ENCODE data around the gene PLXNA4. TPM values are rescaled to one million over a fixed set of nuclear protein-coding genes. Genes with fewer than 3 reads are reported as not detected.

PLXNA4 gene
- total RNA-seq, 1 experiment from 2014 or later: not detected

GRCh38 chr7:132187869-132188789 is 388.1 kb downstream of the PLXNA4 start:
- no peak overlapping the region for H3K27ac Mint-ChIP-seq (ENCODE audit: low read depth, unreplicated experiment)
- no TSS peak for BruUV-seq (replicated peaks)
- no peak for TF ChIP-seq CTCF (IDR thresholded peaks at IDR 0.05; ENCODE audit: unreplicated experiment)
- H3K36me3 Mint-ChIP-seq (ENCODE audit: insufficient read depth, unreplicated experiment): no peaks in the 10 kb centered on the region
- no peaks in the 10 kb centered on the region for H3K27me3 Mint-ChIP-seq (ENCODE audit: insufficient read depth, unreplicated experiment)
- CTCF ChIA-PET: no interaction called here
- no peak overlapping the region for H3K4me3 Mint-ChIP-seq (ENCODE audit: unreplicated experiment)
- intact Hi-C loops (cut with micrococcal nuclease): no loop called here
- DNase-seq (ENCODE audit: unreplicated experiment): no peak
- POLR2A ChIA-PET: no interaction called here
- peaks cover 12% of the 10 kb centered on the region for H3K9me3 Mint-ChIP-seq (ENCODE audit: unreplicated experiment)
- H3K4me1 Mint-ChIP-seq (ENCODE audit: insufficient read depth, unreplicated experiment): no peaks in the 10 kb centered on the region

GRCh38 chr7:132187391-132187790 is 388.9 kb downstream of the PLXNA4 start:
- no peak for TF ChIP-seq CTCF (IDR thresholded peaks at IDR 0.05; ENCODE audit: unreplicated experiment)
- H3K4me3 Mint-ChIP-seq (ENCODE audit: unreplicated experiment): no peak overlapping the region
- peaks cover 15% of the 10 kb centered on the region for H3K9me3 Mint-ChIP-seq (ENCODE audit: unreplicated experiment)
- H3K27me3 Mint-ChIP-seq (ENCODE audit: insufficient read depth, unreplicated experiment): no peaks in the 10 kb centered on the region
- H3K36me3 Mint-ChIP-seq (ENCODE audit: insufficient read depth, unreplicated experiment): no peaks in the 10 kb centered on the region
- no peaks in the 10 kb centered on the region for H3K4me1 Mint-ChIP-seq (ENCODE audit: insufficient read depth, unreplicated experiment)
- CTCF ChIA-PET: interaction anchor here (0.5 to 0.8 kb wide), 3 partner anchors 392 to 894 kb away, joined by 3 read pairs; partner anchors contain the start of gene CHCHD3
- POLR2A ChIA-PET: no interaction called here
- intact Hi-C loops (cut with micrococcal nuclease): no loop called here
- no peak overlapping the region for H3K27ac Mint-ChIP-seq (ENCODE audit: low read depth, unreplicated experiment)
- no TSS peak for BruUV-seq (replicated peaks)
- DNase-seq (ENCODE audit: unreplicated experiment): no peak

- H3K36me3 Mint-ChIP-seq (ENCODE audit: insufficient read depth, unreplicated experiment): no peaks in the 10 kb centered on the region
- peaks cover 15% of the 10 kb centered on the region for H3K9me3 Mint-ChIP-seq (ENCODE audit: unreplicated experiment)
- no peak overlapping the region for H3K27ac Mint-ChIP-seq (ENCODE audit: low read depth, unreplicated experiment)
- H3K4me3 Mint-ChIP-seq (ENCODE audit: unreplicated experiment): no peak overlapping the region
- no TSS peak for BruUV-seq (replicated peaks)
- H3K27me3 Mint-ChIP-seq (ENCODE audit: insufficient read depth, unreplicated experiment): no peaks in the 10 kb centered on the region
- CTCF ChIA-PET: no interaction called here
- intact Hi-C loops (cut with micrococcal nuclease): no loop called here
- no peaks in the 10 kb centered on the region for H3K4me1 Mint-ChIP-seq (ENCODE audit: insufficient read depth, unreplicated experiment)
- DNase-seq (ENCODE audit: unreplicated experiment): no peak
- POLR2A ChIA-PET: no interaction called here
- TF ChIP-seq CTCF (IDR thresholded peaks at IDR 0.05; ENCODE audit: unreplicated experiment): no peak
Observed at GRCh38 chr7:132185150-132185549, 391.1 kb downstream of the PLXNA4 start.

GRCh38 chr7:132183781-132184380 is 392.4 kb downstream of the PLXNA4 start:
- H3K27me3 Mint-ChIP-seq (ENCODE audit: insufficient read depth, unreplicated experiment): no peaks in the 10 kb centered on the region
- no peaks in the 10 kb centered on the region for H3K4me1 Mint-ChIP-seq (ENCODE audit: insufficient read depth, unreplicated experiment)
- ChIA-PET POLR2A (interaction anchor here (0.6 kb wide), 1 partner anchor 337 kb away, joined by 3 read pairs; no protein-coding TSS in a partner anchor), CTCF (no interaction called here)
- no peak for DNase-seq (ENCODE audit: unreplicated experiment)
- no TSS peak for BruUV-seq (replicated peaks)
- H3K4me3 Mint-ChIP-seq (ENCODE audit: unreplicated experiment): no peak overlapping the region
- intact Hi-C loops (cut with micrococcal nuclease): no loop called here
- H3K27ac Mint-ChIP-seq (ENCODE audit: low read depth, unreplicated experiment): no peak overlapping the region
- no peaks in the 10 kb centered on the region for H3K36me3 Mint-ChIP-seq (ENCODE audit: insufficient read depth, unreplicated experiment)
- peaks cover 15% of the 10 kb centered on the region for H3K9me3 Mint-ChIP-seq (ENCODE audit: unreplicated experiment)
- no peak for TF ChIP-seq CTCF (IDR thresholded peaks at IDR 0.05; ENCODE audit: unreplicated experiment)
